HG03064 (cell line): Measurements from ENCODE around the gene CADM1.

ENCODE experiments used
- ATAC-seq: cut with Tn5 transposase; IDR thresholded peaks from one replicate; pipeline ENCODE4 v1.9.1; 2021; ENCODE audit warnings: low read depth; ENCODE audit not compliant: unreplicated experiment

The CADM1 gene

DNA sequence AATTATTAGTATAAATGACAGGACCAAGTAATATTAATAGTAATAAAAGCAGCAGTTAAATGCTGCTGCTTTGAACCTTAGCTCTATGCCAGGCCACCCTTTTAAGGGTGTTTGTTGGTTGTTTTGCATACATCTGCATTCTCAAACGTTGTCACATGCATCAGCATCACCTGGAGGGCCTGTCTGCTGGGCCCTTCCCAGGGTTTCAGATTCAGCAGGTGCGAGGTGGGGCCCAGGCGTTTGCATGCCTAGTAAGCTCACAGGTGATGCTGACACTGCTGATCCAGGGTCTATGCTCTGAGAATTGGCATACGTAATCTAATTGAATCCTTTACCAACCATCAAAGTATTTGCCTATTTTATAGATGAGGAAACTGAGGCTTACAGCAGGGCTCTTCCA lies 246.5 kb downstream of the CADM1 start:
- no peak for ATAC-seq

GRCh38 chr11:115257270-115257669 lies 246.9 kb downstream of the CADM1 start:
- no peak for ATAC-seq

DNA sequence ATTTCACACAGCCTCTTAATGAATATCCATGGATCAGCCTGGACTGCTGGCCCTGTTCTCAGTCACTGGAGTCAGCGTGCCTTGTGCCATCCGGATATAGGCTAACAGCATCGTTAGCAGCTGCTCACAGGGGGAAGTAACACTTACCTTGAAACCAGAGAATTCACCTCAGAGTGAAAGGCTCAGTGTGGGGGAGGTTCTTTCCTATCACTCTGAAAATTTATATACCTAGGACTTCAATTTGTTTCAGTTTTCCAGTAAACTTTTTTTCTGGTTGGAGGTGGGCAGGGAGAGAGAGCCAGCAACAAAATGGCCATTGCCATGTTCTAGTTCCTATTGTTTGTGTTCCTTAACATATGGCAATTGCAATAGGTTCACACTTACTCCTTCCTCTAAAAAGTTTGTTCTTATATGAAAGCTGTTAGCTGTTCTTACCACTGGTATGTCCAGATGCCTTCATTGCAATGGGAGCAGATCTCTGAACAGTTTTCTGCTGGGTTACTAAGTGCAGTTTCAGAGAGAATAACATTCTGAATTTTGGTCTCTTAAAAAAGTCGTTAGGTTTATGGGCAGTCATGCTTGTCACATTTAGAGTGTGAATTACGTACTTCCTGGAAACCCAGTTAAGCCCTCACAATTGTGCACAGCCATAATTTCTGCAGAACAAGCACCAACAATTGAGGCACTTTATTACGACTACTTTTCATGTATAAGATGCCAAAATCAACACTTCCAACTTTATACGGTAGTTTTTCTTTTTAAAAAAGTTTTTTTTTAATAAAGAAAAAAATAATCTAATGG lies 247.6 kb downstream of the CADM1 start:
- ATAC-seq, result peak; percentile 95

GRCh38 chr11:115255006-115255762 lies 249.0 kb downstream of the CADM1 start:
- ATAC-seq, result no peak

GRCh38 chr11:115251126-115251525 lies 253.1 kb downstream of the CADM1 start:
- ATAC-seq, result no peak

GRCh38 chr11:115249061-115249578 lies 255.1 kb downstream of the CADM1 start:
- ATAC-seq, result no peak

GRCh38 chr11:115247953-115248352 lies 256.3 kb downstream of the CADM1 start:
- no peak for ATAC-seq

DNA sequence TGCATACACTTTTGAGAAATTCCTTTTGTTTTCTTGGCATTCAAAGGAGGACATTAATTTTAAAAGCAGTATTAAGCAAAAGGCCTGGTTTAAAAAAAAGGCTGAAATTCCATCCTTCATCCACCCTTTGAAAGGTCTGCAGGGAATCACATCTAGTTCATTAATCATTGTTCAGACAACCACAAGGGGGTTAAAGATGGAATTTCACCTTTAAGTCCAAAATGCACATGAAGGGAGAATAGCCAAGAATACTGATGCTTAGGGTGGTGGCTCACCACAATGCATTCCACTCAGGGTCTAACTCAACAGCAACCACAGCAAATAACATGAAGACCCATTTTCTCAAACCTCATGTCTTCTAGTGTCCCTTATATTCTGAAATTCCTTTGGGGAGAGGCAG lies 256.9 kb downstream of the CADM1 start:
- no peak for ATAC-seq

- ATAC-seq, result no peak
Measured at GRCh38 chr11:115244758-115245157, 259.5 kb downstream of the CADM1 start.

- no peak for ATAC-seq
Measured at GRCh38 chr11:115244296-115244695, 259.9 kb downstream of the CADM1 start.

GRCh38 chr11:115242982-115243381 lies 261.2 kb downstream of the CADM1 start:
- no peak for ATAC-seq

DNA sequence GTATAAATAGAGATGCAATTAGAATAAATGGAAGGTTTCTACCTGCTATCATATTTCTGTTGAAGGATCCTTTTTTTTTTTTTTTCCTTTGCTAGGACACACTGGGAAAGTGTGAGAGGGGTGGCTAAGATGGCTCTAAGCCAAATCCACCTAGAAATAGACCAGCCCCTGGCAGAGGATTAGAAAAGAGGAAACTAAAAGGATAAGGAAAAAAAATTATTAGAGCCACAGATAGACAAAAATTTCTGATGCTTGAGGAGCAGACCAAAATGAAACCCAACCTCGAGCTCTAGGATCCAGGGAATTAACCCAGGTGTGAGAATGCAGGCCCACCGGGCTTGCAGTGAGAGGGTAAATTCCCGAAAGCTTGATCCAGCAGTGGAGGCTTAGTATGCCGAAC lies 262.3 kb downstream of the CADM1 start:
- no peak for ATAC-seq

DNA sequence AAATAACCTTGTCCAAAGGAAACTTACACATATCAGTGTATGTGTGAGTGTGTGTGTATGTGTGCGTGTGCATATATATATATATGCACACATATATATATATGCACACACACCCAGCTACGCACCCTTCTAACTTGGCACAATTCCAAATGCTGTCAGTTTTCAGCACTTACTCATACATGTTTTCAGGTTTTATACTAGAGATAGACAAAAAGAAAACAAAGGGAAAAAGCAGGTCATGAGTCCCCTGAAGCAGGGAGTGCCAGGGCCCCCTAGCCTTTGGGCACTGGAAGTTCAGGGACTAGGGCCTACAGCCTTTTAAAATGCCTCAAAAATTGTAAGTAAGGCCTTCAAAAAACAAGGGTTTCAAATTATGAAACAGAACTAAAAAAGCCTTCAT lies 265.4 kb downstream of the CADM1 start:
- no peak for ATAC-seq

DNA sequence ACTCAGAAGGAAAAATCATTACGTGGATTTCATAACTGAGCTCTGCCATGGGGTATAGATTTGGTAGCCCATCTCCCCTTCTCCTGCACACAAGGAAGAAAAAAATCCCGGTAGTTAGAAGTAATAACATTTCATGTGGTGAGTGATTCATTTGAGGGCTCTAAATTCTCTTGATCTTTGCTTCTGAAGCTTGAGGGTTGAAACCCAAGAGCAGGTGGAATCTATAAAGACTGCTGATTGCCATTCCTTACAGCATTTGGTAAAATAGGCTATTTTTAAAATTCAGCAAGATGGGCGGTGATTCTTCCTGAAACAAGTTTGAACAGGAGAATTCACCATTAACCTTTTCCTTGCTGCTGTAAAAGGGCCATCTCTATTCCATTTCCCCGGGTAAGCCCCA lies 266.1 kb downstream of the CADM1 start:
- ATAC-seq, result no peak

DNA sequence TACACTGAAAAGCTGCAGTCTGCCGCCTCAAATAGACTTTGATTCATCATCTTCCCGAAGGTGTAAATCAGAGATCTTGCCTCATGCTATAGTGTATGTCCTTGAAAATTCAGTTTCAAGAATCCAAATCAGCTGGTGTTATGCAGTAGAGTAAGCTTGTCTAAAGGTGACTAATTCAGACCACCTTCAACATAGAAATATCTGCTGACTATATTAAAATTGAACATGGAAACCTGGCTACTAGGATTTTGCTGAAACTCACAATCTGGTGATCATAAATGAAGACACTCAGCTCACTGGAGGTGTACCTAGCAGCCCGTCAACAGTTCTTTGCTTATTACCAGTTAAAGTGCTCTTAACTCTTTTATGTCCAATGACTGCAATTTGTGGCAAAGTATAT lies 266.6 kb downstream of the CADM1 start:
- ATAC-seq, result no peak

GRCh38 chr11:115234794-115235193 lies 269.4 kb downstream of the CADM1 start:
- no peak for ATAC-seq

DNA sequence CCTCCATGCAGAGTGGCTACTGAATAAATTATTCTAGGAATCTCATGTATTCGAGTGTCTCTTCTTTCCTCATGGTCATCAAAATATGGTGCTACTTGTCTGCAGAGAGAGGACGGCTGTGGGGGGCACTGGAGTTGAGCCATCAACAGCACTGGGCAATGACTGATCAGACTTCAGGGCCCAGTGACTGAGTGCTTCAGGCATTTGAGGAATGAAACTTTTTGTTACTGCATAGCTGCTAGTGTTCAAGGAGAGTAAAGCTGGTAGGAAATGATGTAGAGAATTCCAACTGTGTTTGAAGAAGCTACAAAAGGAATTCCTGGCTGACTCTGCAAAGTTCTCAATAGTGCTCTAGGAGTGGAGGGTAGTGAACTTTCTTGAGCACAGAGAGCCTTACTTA lies 277.7 kb downstream of the CADM1 start:
- ATAC-seq, result no peak

DNA sequence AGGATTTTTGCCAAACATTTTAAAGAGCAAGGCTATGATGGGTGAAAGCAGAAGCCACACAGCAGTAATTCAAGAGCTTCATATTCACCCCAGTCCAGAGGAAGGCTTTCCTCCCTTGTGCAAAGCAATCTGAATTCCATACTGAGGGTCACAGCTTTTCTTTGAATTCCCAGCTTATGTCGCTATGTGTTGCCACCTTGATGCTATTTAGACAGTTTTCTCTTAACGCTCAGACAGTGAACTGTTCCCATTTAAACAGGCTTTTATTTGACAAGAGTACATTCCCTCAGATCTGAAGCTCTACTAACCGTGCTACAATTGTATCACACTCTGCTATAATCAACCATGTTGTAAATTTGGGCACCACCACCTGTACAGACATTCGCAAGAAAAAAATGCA lies 279.7 kb downstream of the CADM1 start:
- ATAC-seq, result no peak

DNA sequence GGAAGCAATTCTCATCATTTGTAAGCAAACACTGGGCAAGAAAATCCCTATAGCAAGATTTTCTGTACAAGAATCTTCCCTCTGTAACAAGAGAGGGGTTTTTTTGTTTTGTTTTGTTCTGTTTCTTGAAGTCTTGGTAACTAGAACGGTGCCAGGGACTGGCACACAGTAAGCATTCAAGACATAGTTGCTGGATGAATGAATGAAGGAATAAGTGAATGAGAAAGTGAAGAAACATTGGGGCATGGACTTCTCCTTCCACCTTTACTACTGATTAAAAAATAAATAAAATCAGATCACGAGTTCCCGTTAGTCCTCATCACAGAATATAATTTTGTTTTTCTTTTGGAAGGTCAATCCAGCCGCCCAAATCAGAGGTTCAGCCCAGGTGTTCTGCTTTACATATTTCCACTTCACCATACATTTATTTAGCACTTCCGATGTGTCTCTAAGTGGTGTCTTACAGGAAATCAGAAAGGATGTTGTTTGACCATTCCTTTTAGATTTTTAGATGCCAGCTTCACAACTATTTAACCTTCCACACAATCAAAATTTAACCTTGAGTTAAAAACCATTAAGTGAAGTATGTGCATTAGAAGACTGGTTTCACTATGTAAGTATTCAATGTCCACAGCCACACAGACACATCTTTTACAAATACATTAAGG lies 281.2 kb downstream of the CADM1 start:
- ATAC-seq, result peak; percentile 30

DNA sequence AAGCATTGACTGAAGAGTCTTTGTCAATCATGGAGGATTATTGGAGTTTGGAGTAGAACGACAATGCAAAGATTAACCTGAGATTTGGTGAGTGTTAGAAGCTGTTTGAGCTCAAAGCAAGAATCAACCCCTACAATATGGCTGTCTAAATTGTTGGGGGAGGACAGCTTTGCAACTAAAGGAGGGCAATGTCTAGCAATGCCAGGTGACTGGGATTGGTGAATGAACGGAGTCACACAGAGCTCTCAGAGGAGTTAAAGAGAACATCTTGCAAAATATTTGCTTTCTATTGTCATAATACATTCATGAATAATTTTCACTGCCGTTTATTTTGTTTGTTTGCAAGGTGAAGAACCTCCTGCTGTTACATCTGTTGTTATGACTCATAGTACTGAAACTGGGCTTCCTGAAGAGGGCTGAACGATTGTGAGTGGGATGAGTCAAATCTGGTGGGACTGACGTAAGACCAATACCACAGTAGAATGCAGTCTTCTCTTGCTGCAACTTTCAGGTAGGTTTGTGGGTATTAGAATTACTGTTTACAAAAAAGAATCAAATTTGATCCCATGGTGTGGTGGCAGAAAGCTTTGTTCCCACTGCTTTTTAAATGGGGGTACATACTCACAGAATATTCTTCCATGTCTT lies 281.9 kb downstream of the CADM1 start:
- peak; percentile 91 for ATAC-seq
